Mesendoderm (in vitro differentiated cells): ENCODE measurements around the gene WDR76.
"Not testable (repeated sequence)": the region's sequence is repeated elsewhere in the genome, so short reads cannot be mapped to it uniquely, and the experiment has no call there.

ENCODE experiments used
- DNase-seq: peaks from one replicate; pipeline ENCODE4 v3.0.0; 2013
- H2AK5ac ChIP-seq: 2 replicates; pipeline ENCODE4 v1.6.1; 2013; ENCODE audit warnings: low read length, inconsistent platforms
- H2BK120ac ChIP-seq: 2 replicates; pipeline ENCODE4 v1.6.1; 2013; ENCODE audit warnings: low read depth, mild to moderate bottlenecking, low read length, moderate library complexity, mixed read lengths
- H2BK15ac ChIP-seq: replicated peaks from 2 replicates; pipeline ENCODE4 v1.6.1; 2013; ENCODE audit warnings: low read depth, mild to moderate bottlenecking, moderate library complexity
- H2BK5ac ChIP-seq: 2 replicates; pipeline ENCODE4 v1.6.1; 2013; ENCODE audit warnings: low read length, inconsistent platforms
- H3K18ac ChIP-seq: 2 replicates; pipeline ENCODE4 v1.6.1; 2013; ENCODE audit warnings: mild to moderate bottlenecking, low read length, mixed read lengths
- H3K23ac ChIP-seq: one replicate; pipeline ENCODE4 v1.6.1; 2013; ENCODE audit warnings: low read length
- H3K27ac ChIP-seq: 2 replicates; pipeline ENCODE4 v1.5.1; 2013; ENCODE audit warnings: low read depth, mild to moderate bottlenecking, inconsistent platforms, low read length, moderate library complexity
- H3K27me3 ChIP-seq: 2 replicates; pipeline ENCODE4 v1.6.1; 2013; ENCODE audit warnings: low read length, control low read depth, mild to moderate bottlenecking, inconsistent platforms; ENCODE audit not compliant: insufficient read depth, poor library complexity
- H3K36me3 ChIP-seq: 2 replicates; pipeline ENCODE4 v1.6.1; 2013; ENCODE audit warnings: low read length, inconsistent platforms; ENCODE audit not compliant: control insufficient read depth, insufficient read depth
- H3K4ac ChIP-seq: one replicate; pipeline ENCODE4 v1.6.1; 2013; ENCODE audit warnings: low read depth, mild to moderate bottlenecking, low read length, moderate library complexity
- H3K4me1 ChIP-seq: 2 replicates; pipeline ENCODE4 v1.6.1; 2013; ENCODE audit warnings: low read depth, low read length, inconsistent platforms; ENCODE audit not compliant: control insufficient read depth
- H3K4me2 ChIP-seq: 2 replicates; pipeline ENCODE4 v1.6.1; 2013; ENCODE audit warnings: low read length
- H3K4me3 ChIP-seq: 2 replicates; pipeline ENCODE4 v1.5.1; 2013; ENCODE audit warnings: mild to moderate bottlenecking, low read length
- H3K56ac ChIP-seq: one replicate; pipeline ENCODE4 v1.6.1; 2013; ENCODE audit warnings: low read length
- H3K79me1 ChIP-seq: 2 replicates; pipeline ENCODE4 v1.6.1; 2013; ENCODE audit warnings: low read length, inconsistent platforms
- H3K79me2 ChIP-seq: 2 replicates; pipeline ENCODE4 v1.6.1; 2013; ENCODE audit warnings: mild to moderate bottlenecking, low read length; ENCODE audit not compliant: control insufficient read depth, insufficient read depth
- H3K9ac ChIP-seq: 2 replicates; pipeline ENCODE4 v1.6.1; 2013; ENCODE audit warnings: low read length, inconsistent platforms
- H4K5ac ChIP-seq: one replicate; pipeline ENCODE4 v1.6.1; 2013; ENCODE audit warnings: low read length
- H4K8ac ChIP-seq: one replicate; pipeline ENCODE4 v1.6.1; 2013; ENCODE audit warnings: low read depth, mild to moderate bottlenecking, control low read depth, low read length, moderate library complexity
- WGBS: extraction: QIAGEN DNeasy Blood & Tissue Kit; methylation state at CpG from one replicate; pipeline ENCODE4 v1.1.7; 2013; ENCODE audit warnings: low lambda C conversion rate, missing lambda C conversion rate; ENCODE audit not compliant: insufficient coverage; ENCODE audit errors: extremely low coverage; 5-methylcytosine and 5-hydroxymethylcytosine counted together

WDR76 gene

GRCh38 chr15:43796566-43796965, 30.2 kb upstream of the WDR76 start:
- no peak overlapping the region for H3K27ac ChIP-seq
- no peak overlapping the region for H4K5ac ChIP-seq
- no peak overlapping the region for H3K23ac ChIP-seq
- no CpG with 5 or more reads among the region's 3 CpGs for WGBS
- no peak overlapping the region for H3K4ac ChIP-seq
- peaks cover 26% of the 10 kb centered on the region for H3K79me2 ChIP-seq
- no peak overlapping the region for H2AK5ac ChIP-seq
- H3K56ac ChIP-seq = no peak overlapping the region
- H2BK5ac ChIP-seq = no peak overlapping the region
- peaks cover 24% of the 10 kb centered on the region for H3K79me1 ChIP-seq
- no peak overlapping the region for H3K9ac ChIP-seq
- no peak overlapping the region for H3K18ac ChIP-seq
- no peak overlapping the region for H2BK120ac ChIP-seq
- no peak for DNase-seq
- H3K27me3 ChIP-seq = no peaks in the 10 kb centered on the region
- H3K4me2 ChIP-seq = no peak overlapping the region
- no peak overlapping the region for H4K8ac ChIP-seq
- peaks cover 27% of the 10 kb centered on the region for H3K4me1 ChIP-seq
- no peak overlapping the region for H2BK15ac ChIP-seq
- H3K4me3 ChIP-seq = no peak overlapping the region
- H3K36me3 ChIP-seq = peaks cover 2% of the 10 kb centered on the region

- H2BK15ac ChIP-seq = no peak overlapping the region
- no peak overlapping the region for H3K18ac ChIP-seq
- H3K56ac ChIP-seq = peak overlapping the region; percentile 87
- no peak overlapping the region for H3K4me2 ChIP-seq
- no peaks in the 10 kb centered on the region for H3K27me3 ChIP-seq
- H3K79me2 ChIP-seq = peaks cover 11% of the 10 kb centered on the region
- H4K8ac ChIP-seq = no peak overlapping the region
- H2BK5ac ChIP-seq = peak overlapping the region; percentile 50
- H3K9ac ChIP-seq = no peak overlapping the region
- H2AK5ac ChIP-seq = peak overlapping the region; percentile 85
- H3K79me1 ChIP-seq = peaks cover 9% of the 10 kb centered on the region
- H3K27ac ChIP-seq = no peak overlapping the region
- WGBS = no CpG with 5 or more reads among the region's 16 CpGs
- peak; percentile 41 for DNase-seq
- H3K23ac ChIP-seq = no peak overlapping the region
- H2BK120ac ChIP-seq = no peak overlapping the region
- H3K4me3 ChIP-seq = no peak overlapping the region
- peaks cover 19% of the 10 kb centered on the region for H3K4me1 ChIP-seq
- peaks cover 2% of the 10 kb centered on the region for H3K36me3 ChIP-seq
- no peak overlapping the region for H4K5ac ChIP-seq
- H3K4ac ChIP-seq = no peak overlapping the region
These were observed 27.4 kb upstream of the WDR76 start for GRCh38 chr15:43799209-43799944.

GRCh38 chr15:43799945-43800285, 26.9 kb upstream of the WDR76 start, which contains the start of gene SERINC4:
Gene SERINC4, minus strand, starts transcription at chr15:43800220. Its CDS starts 234 bp downstream, at chr15:43799986.
- peak within 1 kb of the TSS; percentile 52 for H3K27ac ChIP-seq
- H3K79me1 ChIP-seq = peaks cover 6% of the 10 kb centered on the region
- peaks cover under 1% of the 10 kb centered on the region for H3K36me3 ChIP-seq
- H3K9ac ChIP-seq = peak within 1 kb of the TSS; percentile 97
- WGBS = no CpG with 5 or more reads among the region's 8 CpGs
- H4K5ac ChIP-seq = no peak within 1 kb of the TSS
- no peak for DNase-seq
- no peaks in the 10 kb centered on the region for H3K27me3 ChIP-seq
- H2BK120ac ChIP-seq = no peak within 1 kb of the TSS
- peak within 1 kb of the TSS; percentile 11 for H3K18ac ChIP-seq
- no peak within 1 kb of the TSS for H3K23ac ChIP-seq
- peak within 1 kb of the TSS; percentile 97 for H3K56ac ChIP-seq
- peak within 1 kb of the TSS; percentile 92 for H2BK5ac ChIP-seq
- H3K4me2 ChIP-seq = peak within 1 kb of the TSS; percentile 99
- H2BK15ac ChIP-seq = no peak within 1 kb of the TSS
- H3K4ac ChIP-seq = no peak within 1 kb of the TSS
- H4K8ac ChIP-seq = no peak within 1 kb of the TSS
- H2AK5ac ChIP-seq = peak within 1 kb of the TSS; percentile 85
- H3K79me2 ChIP-seq = peaks cover 11% of the 10 kb centered on the region
- peak within 1 kb of the TSS; percentile 97 for H3K4me3 ChIP-seq
- H3K4me1 ChIP-seq = peaks cover 15% of the 10 kb centered on the region

- H3K4ac ChIP-seq = no peak within 1 kb of the TSS
- no peak within 1 kb of the TSS for H4K5ac ChIP-seq
- H2AK5ac ChIP-seq = peak within 1 kb of the TSS; percentile 85
- H3K56ac ChIP-seq = peak within 1 kb of the TSS; percentile 97
- H3K36me3 ChIP-seq = peaks cover 2% of the 10 kb centered on the region
- no peak within 1 kb of the TSS for H2BK120ac ChIP-seq
- peak; percentile 89 for DNase-seq
- H3K79me1 ChIP-seq = peaks cover 4% of the 10 kb centered on the region
- peak within 1 kb of the TSS; percentile 11 for H3K18ac ChIP-seq
- no peak within 1 kb of the TSS for H4K8ac ChIP-seq
- H3K27me3 ChIP-seq = no peaks in the 10 kb centered on the region
- H3K27ac ChIP-seq = peak within 1 kb of the TSS; percentile 52
- H3K4me2 ChIP-seq = peak within 1 kb of the TSS; percentile 99
- H2BK15ac ChIP-seq = no peak within 1 kb of the TSS
- 100% methylated on average over 2 of the region's 44 CpGs for WGBS
- peaks cover 9% of the 10 kb centered on the region for H3K4me1 ChIP-seq
- no peak within 1 kb of the TSS for H3K23ac ChIP-seq
- H3K4me3 ChIP-seq = peak within 1 kb of the TSS; percentile 97
- H3K79me2 ChIP-seq = peaks cover 11% of the 10 kb centered on the region
- peak within 1 kb of the TSS; percentile 97 for H3K9ac ChIP-seq
- H2BK5ac ChIP-seq = peak within 1 kb of the TSS; percentile 92
These were observed 26.3 kb upstream of the WDR76 start, which contains the start of gene HYPK for GRCh38 chr15:43800286-43801141. Gene HYPK, plus strand, starts transcription at chr15:43800599. Its CDS starts 24 bp downstream, at chr15:43800623.

GRCh38 chr15:43802676-43803075, 24.1 kb upstream of the WDR76 start:
- no CpG with 5 or more reads among the region's 7 CpGs for WGBS
- H2AK5ac ChIP-seq, H3K9ac ChIP-seq, H3K4me1 ChIP-seq, H2BK15ac ChIP-seq, H4K5ac ChIP-seq, H3K18ac ChIP-seq, H3K27ac ChIP-seq, H3K79me1 ChIP-seq, H3K4ac ChIP-seq, DNase-seq, H3K23ac ChIP-seq, H3K27me3 ChIP-seq, H3K4me3 ChIP-seq, H4K8ac ChIP-seq, H3K56ac ChIP-seq, H3K36me3 ChIP-seq, H2BK5ac ChIP-seq, H2BK120ac ChIP-seq, H3K4me2 ChIP-seq: not testable (repeated sequence)
- H3K79me2 ChIP-seq = peaks cover 11% of the 10 kb centered on the region
